Bronchial epithelial cell (primary cell): ENCODE results near the gene HS1BP3. TPM values are rescaled to one million over a fixed set of nuclear protein-coding genes. Genes with fewer than 3 reads are reported as not detected.

Experiments used
- DNase-seq: peaks from one replicate; pipeline ENCODE4 v3.0.0-alpha.2; 2010; ENCODE audit warnings: low read depth
- FAIRE-seq: peaks from 2 replicates; lab custom pipeline; 2011; peaks lifted over from hg19 to GRCh38; lab: Jason Lieb, UNC
- H3K27me3 ChIP-seq: 2 replicates; pipeline ENCODE4 v1.5.1; 2011; ENCODE audit warnings: low read length; ENCODE audit not compliant: control insufficient read depth, insufficient read depth
- H3K36me3 ChIP-seq: 2 replicates; pipeline ENCODE4 v1.5.1; 2011; ENCODE audit warnings: low read length; ENCODE audit not compliant: control insufficient read depth, insufficient read depth
- H3K4me3 ChIP-seq: 2 replicates; pipeline ENCODE4 v1.5.1; 2011; ENCODE audit warnings: mild to moderate bottlenecking, low read depth, low read length, control low read depth
- CTCF ChIP-seq: IDR thresholded peaks from 2 replicates; pipeline ENCODE4 v1.5.1; 2011; ENCODE audit warnings: mild to moderate bottlenecking, moderate library complexity, low read length, control low read depth, inconsistent platforms; ENCODE audit not compliant: insufficient read depth, severe bottlenecking
- total RNA-seq: library from RNA; depleted of rRNA; stranded (reverse); fragments of >200 nt; gene quantifications from 2 replicates; pipeline ENCODE4 v1.2.1, GENCODE V29; 2014

Gene HS1BP3
- total RNA-seq, 1 donor from 2014 or later: 27.6 TPM

GRCh38 chr2:20682167-20682920 lies 31.4 kb upstream of the HS1BP3 start:
- TF ChIP-seq CTCF: peak; percentile 20
- Histone ChIP-seq H3K4me3 (no peak overlapping the region), H3K27me3 (no peaks in the 10 kb centered on the region), H3K36me3 (peaks cover 1% of the 10 kb centered on the region)
- FAIRE-seq (no peak), DNase-seq (no peak)

- FAIRE-seq (no peak), DNase-seq (no peak)
- Histone ChIP-seq H3K36me3 (peaks cover 1% of the 10 kb centered on the region), H3K4me3 (no peak overlapping the region), H3K27me3 (no peaks in the 10 kb centered on the region)
- TF ChIP-seq CTCF: no peak
Observed at GRCh38 chr2:20680744-20681375, 30.0 kb upstream of the HS1BP3 start.

- H3K27me3 ChIP-seq: no peaks in the 10 kb centered on the region
- no peak for DNase-seq
- H3K36me3 ChIP-seq: no peaks in the 10 kb centered on the region
- no peak for FAIRE-seq
- H3K4me3 ChIP-seq: no peak overlapping the region
- no peak for TF ChIP-seq CTCF
Observed at GRCh38 chr2:20678780-20679179, 27.9 kb upstream of the HS1BP3 start.

- FAIRE-seq (no peak), DNase-seq (no peak)
- Histone ChIP-seq H3K27me3 (no peaks in the 10 kb centered on the region), H3K4me3 (no peak overlapping the region), H3K36me3 (no peaks in the 10 kb centered on the region)
- TF ChIP-seq CTCF: no peak
Observed at GRCh38 chr2:20678086-20678395, 27.1 kb upstream of the HS1BP3 start.

GRCh38 chr2:20677301-20678085 lies 26.6 kb upstream of the HS1BP3 start:
- no peak for FAIRE-seq
- TF ChIP-seq CTCF: no peak
- no peak overlapping the region for H3K4me3 ChIP-seq

More at GRCh38 chr2:20677301-20678085, 26.6 kb upstream of the HS1BP3 start:
- no peaks in the 10 kb centered on the region for H3K27me3 ChIP-seq
- DNase-seq: no peak
- H3K36me3 ChIP-seq: no peaks in the 10 kb centered on the region
